ENCODE results near the gene CHST8. TPM values are rescaled to one million over a fixed set of nuclear protein-coding genes. Genes with fewer than 3 reads are reported as not detected.

Gene CHST8
- polyA plus RNA-seq, 1 of the 3 experiments (the other 2 are of a cell fraction): 0.05 TPM

- no peak overlapping the region for H3K9ac ChIP-seq
- peak; percentile 77; the same call in 1 of the 2 replicates for TF ChIP-seq RFX5 (IDR thresholded peaks at IDR 0.05; ENCODE audit: low read length)
- no peak; a peak in 1 of 4 replicates for TF ChIP-seq EP300 (IDR thresholded peaks at IDR 0.05; ENCODE audit: borderline replicate concordance in 1 of 2, low read depth in 1 of 2, low read length in 1 of 2)
- TF ChIP-seq IRF3 (IDR thresholded peaks at IDR 0.05; ENCODE audit: low read depth, low read length): no peak
- TF ChIP-seq CHD2 (IDR thresholded peaks at IDR 0.05; ENCODE audit: low read length, partially characterized antibody): peak; percentile 24
- 0 out of 2 replicates have a peak, but pooled peaks have one; percentile 30 for TF ChIP-seq RCOR1 (IDR thresholded peaks at IDR 0.05; ENCODE audit: low read length)
- H4K20me1 ChIP-seq (ENCODE audit: insufficient read depth): no peaks in the 10 kb centered on the region
- H3K27me3 ChIP-seq (ENCODE audit: insufficient read depth): no peaks in the 10 kb centered on the region
- H3K79me2 ChIP-seq (ENCODE audit: insufficient read depth): no peaks in the 10 kb centered on the region
- H3K27ac ChIP-seq (ENCODE audit: low read depth in 2 of 2, low read length in 1 of 2): peak overlapping the region in 1 of 2 experiments; percentile 92; a peak in 2 of 4 replicates
- H3K4me3 ChIP-seq (ENCODE audit: low read depth in 2 of 2, low read length in 1 of 2): no peak overlapping the region
- no peaks in the 10 kb centered on the region for H3K9me3 ChIP-seq
- no peaks in the 10 kb centered on the region for H3K9me2 ChIP-seq
- peaks cover 0 to 42% of the 10 kb centered on the region in 2 experiments; a peak in 2 of 4 replicates for H3K4me1 ChIP-seq (ENCODE audit: control insufficient read depth in 1 of 2, insufficient read depth in 2 of 2, low read depth in 1 of 2, low read length in 1 of 2)
- no peak overlapping the region for H2AFZ ChIP-seq (ENCODE audit: low read depth)
- peaks cover 5% of the 10 kb centered on the region for H3F3A ChIP-seq (replicated peaks; ENCODE audit: insufficient read depth)
- DNase-seq: peak; percentile 74
- no peak overlapping the region for H3K4me2 ChIP-seq
- CTCF ChIA-PET: interaction anchor here (0.6 to 4.4 kb wide), 7 partner anchors 18 to 282 kb away, joined by 3 to 40 read pairs (median 6); partner anchors contain the start of gene KCTD15
- H3K36me3 ChIP-seq (replicated peaks in 1 of 2; ENCODE audit: control insufficient read depth in 1 of 2, insufficient read depth in 2 of 2, low read length in 1 of 2): no peaks in the 10 kb centered on the region
- POLR2A ChIA-PET: interaction anchor here (1.1 to 2.5 kb wide), 4 partner anchors 17 to 54 kb away, joined by 3 to 14 read pairs (median 8); partner anchors contain the start of gene KCTD15
- 61% methylated on average over 21 of the region's 21 CpGs for WGBS (ENCODE audit: low lambda C conversion rate)
Observed at GRCh38 chr19:33814181-33815165, 192.7 kb downstream of the CHST8 start.

- POLR2A ChIA-PET: interaction anchor here (1.7 kb wide), 1 partner anchor 18 kb away, joined by 6 read pairs; the partner anchor contains the start of gene KCTD15
- H3K9me2 ChIP-seq: no peaks in the 10 kb centered on the region
- peak overlapping the region in 1 of 2 experiments; percentile 92; a peak in 2 of 4 replicates for H3K27ac ChIP-seq (ENCODE audit: low read depth in 2 of 2, low read length in 1 of 2)
- no peaks in the 10 kb centered on the region for H3K27me3 ChIP-seq (ENCODE audit: insufficient read depth)
- TF ChIP-seq SMC3 (IDR thresholded peaks at IDR 0.05; ENCODE audit: low read depth, low read length): no peak
- TF ChIP-seq YY1 (IDR thresholded peaks at IDR 0.05; ENCODE audit: low read depth): no peak
- no peak for TF ChIP-seq ZBTB33 (IDR thresholded peaks at IDR 0.05; ENCODE audit: borderline replicate concordance, low read depth)
- no peak for TF ChIP-seq SIN3A (IDR thresholded peaks at IDR 0.05; ENCODE audit: borderline replicate concordance, low read depth, low read length)
- TF ChIP-seq GATA2 (CRISPR knock-in tag; IDR thresholded peaks at IDR 0.05): 0 out of 2 replicates have a peak, but pooled peaks have one; percentile 9
- TF ChIP-seq RCOR1 (IDR thresholded peaks at IDR 0.05; ENCODE audit: low read length): peak; percentile 47; the same call in 1 of the 2 replicates
- peak in 1 of 2 experiments; percentile 34; a peak in 1 of 4 replicates for TF ChIP-seq EP300 (IDR thresholded peaks at IDR 0.05; ENCODE audit: borderline replicate concordance in 1 of 2, low read depth in 1 of 2, low read length in 1 of 2)
- no peak for TF ChIP-seq MEF2A (IDR thresholded peaks at IDR 0.05; ENCODE audit: borderline replicate concordance, low read depth)
- no peak for TF ChIP-seq CTCF (IDR thresholded peaks at IDR 0.05)
- no peak overlapping the region for H2AFZ ChIP-seq (ENCODE audit: low read depth)
- H3K4me2 ChIP-seq: no peak overlapping the region
- peaks cover 0 to 42% of the 10 kb centered on the region in 2 experiments; a peak in 2 of 4 replicates for H3K4me1 ChIP-seq (ENCODE audit: control insufficient read depth in 1 of 2, insufficient read depth in 2 of 2, low read depth in 1 of 2, low read length in 1 of 2)
- H3K79me2 ChIP-seq (ENCODE audit: insufficient read depth): no peaks in the 10 kb centered on the region
- H3F3A ChIP-seq (replicated peaks; ENCODE audit: insufficient read depth): peaks cover 5% of the 10 kb centered on the region
- CTCF ChIA-PET: interaction anchor here (1.0 to 4.4 kb wide), 4 partner anchors 20 to 226 kb away, joined by 3 to 40 read pairs (median 4); partner anchors contain the start of gene KCTD15
- WGBS (ENCODE audit: low lambda C conversion rate): 77% methylated on average over 15 of the region's 15 CpGs
- DNase-seq: peak; percentile 55
- no peaks in the 10 kb centered on the region for H4K20me1 ChIP-seq (ENCODE audit: insufficient read depth)
- no peak overlapping the region for H3K4me3 ChIP-seq (ENCODE audit: low read depth in 2 of 2, low read length in 1 of 2)
- no peaks in the 10 kb centered on the region for H3K36me3 ChIP-seq (replicated peaks in 1 of 2; ENCODE audit: control insufficient read depth in 1 of 2, insufficient read depth in 2 of 2, low read length in 1 of 2)
- H3K9me3 ChIP-seq: no peaks in the 10 kb centered on the region
- H3K9ac ChIP-seq: no peak overlapping the region
Observed at GRCh38 chr19:33815380-33816340, 193.9 kb downstream of the CHST8 start.

Data from SK-N-SH (cell line).